SK-N-SH (cell line): ENCODE measurements around the gene PECR. TPM values are rescaled to one million over a fixed set of nuclear protein-coding genes. Genes with fewer than 3 reads are reported as not detected.

Experiments
- CTCF ChIA-PET: fragments of 300-600, 350-600 bp; formaldehyde crosslinking; extraction: SDS; loops from one replicate; lab custom pipeline; 2021; lab: Yijun Ruan, JAX
- POLR2A ChIA-PET: fragments of 350-600 bp; sonication (Branson Sonifier 250); formaldehyde crosslinking; extraction: SDS; loops from one replicate; lab custom pipeline; 2020; ENCODE audit warnings: antibody characterized with exemption, inconsistent platforms; lab: Yijun Ruan, JAX
- DNase-seq: peaks from one replicate; pipeline ENCODE4 v3.0.0; 2012
- H2AFZ ChIP-seq: fragments of 200-600 bp; sonication (generic); 2 replicates; pipeline ENCODE4 v1.8.1; 2016; ENCODE audit warnings: antibody characterized with exemption, mild to moderate bottlenecking, low read depth
- H3F3A ChIP-seq: fragments of 200-600 bp; sonication (generic); replicated peaks from 2 replicates; pipeline ENCODE3; 2016; ENCODE audit warnings: antibody characterized with exemption, mild to moderate bottlenecking; ENCODE audit not compliant: insufficient read depth
- H3K27ac ChIP-seq, 2 experiments: fragments of 200-500 bp in 1 of 2; fragments of 200-600 bp in 1 of 2; sonication (Bioruptor generic) in 1 of 2; sonication (generic), shearing (Covaris generic) in 1 of 2; 2 replicates each; pipeline versions ENCODE4 v1.5.1 to v1.6.1; 2014 to 2016; ENCODE audit warnings: low read depth in 2 of 2, inconsistent platforms in 1 of 2, low read length in 1 of 2, mild to moderate bottlenecking in 1 of 2, mixed read lengths in 1 of 2
- H3K27me3 ChIP-seq: fragments of 200-600 bp; sonication (generic), shearing (Covaris generic); 2 replicates; pipeline ENCODE4 v1.6.1; 2016; ENCODE audit warnings: mixed run types; ENCODE audit not compliant: insufficient read depth
- H3K36me3 ChIP-seq, 2 experiments: fragments of 200-500 bp in 1 of 2; fragments of 200-600 bp in 1 of 2; sonication (Bioruptor generic) in 1 of 2; sonication (generic) in 1 of 2; replicated peaks in 1 of 2; 2 replicates each; pipeline versions ENCODE3 to v1.5.1; 2014 to 2016; ENCODE audit warnings: low read length in 1 of 2, mild to moderate bottlenecking in 1 of 2; ENCODE audit not compliant: insufficient read depth in 2 of 2, control insufficient read depth in 1 of 2
- H3K4me1 ChIP-seq, 2 experiments: fragments of 200-500 bp in 1 of 2; fragments of 200-600 bp in 1 of 2; sonication (Bioruptor generic) in 1 of 2; sonication (generic), shearing (Covaris generic) in 1 of 2; 2 replicates each; pipeline versions ENCODE4 v1.5.1 to v1.6.1; 2014 to 2016; ENCODE audit warnings: low read depth in 1 of 2, low read length in 1 of 2, mixed run types in 1 of 2; ENCODE audit not compliant: insufficient read depth in 2 of 2, control insufficient read depth in 1 of 2
- H3K4me2 ChIP-seq: fragments of 200-600 bp; sonication (generic), shearing (Covaris generic); 2 replicates; pipeline ENCODE4 v1.6.1; 2017; ENCODE audit warnings: mixed run types
- H3K4me3 ChIP-seq, 2 experiments: fragments of 200-500 bp in 1 of 2; fragments of 200-600 bp in 1 of 2; sonication (Bioruptor generic) in 1 of 2; sonication (generic), shearing (Covaris generic) in 1 of 2; 2 replicates each; pipeline versions ENCODE4 v1.5.1 to v1.8.1; 2014 to 2016; ENCODE audit warnings: low read depth in 2 of 2, inconsistent platforms in 1 of 2, low read length in 1 of 2, mild to moderate bottlenecking in 1 of 2, mixed read lengths in 1 of 2, moderate library complexity in 1 of 2
- H3K79me2 ChIP-seq: fragments of 200-600 bp; sonication (generic); 2 replicates; pipeline ENCODE4 v1.8.1; 2017; ENCODE audit warnings: mild to moderate bottlenecking; ENCODE audit not compliant: insufficient read depth
- H3K9ac ChIP-seq: fragments of 200-600 bp; sonication (generic); 2 replicates; pipeline ENCODE4 v1.6.1; 2017; ENCODE audit warnings: mixed run types
- H3K9me2 ChIP-seq: fragments of 200-600 bp; sonication (generic); 2 replicates; pipeline ENCODE4 v1.6.1; 2017; ENCODE audit warnings: mixed run types
- H3K9me3 ChIP-seq: fragments of 200-600 bp; sonication (generic); 2 replicates; pipeline ENCODE4 v1.6.1; 2017; ENCODE audit warnings: mixed run types, mild to moderate bottlenecking, moderate library complexity
- H4K20me1 ChIP-seq: fragments of 200-600 bp; sonication (generic); 2 replicates; pipeline ENCODE4 v1.6.1; 2017; ENCODE audit warnings: mild to moderate bottlenecking, mixed run types; ENCODE audit not compliant: insufficient read depth
- CHD2 ChIP-seq: fragments of 150-350 bp; IDR thresholded peaks from 2 replicates; pipeline ENCODE4 v1.6.1; 2018; ENCODE audit warnings: low read length; ENCODE audit not compliant: partially characterized antibody
- ELF1 ChIP-seq: IDR thresholded peaks from 2 replicates; pipeline ENCODE4 v1.4.0; 2012
- EZH2phosphoT487 ChIP-seq: fragments of 200-600 bp; sonication (generic); IDR thresholded peaks from 2 replicates; pipeline ENCODE4 v1.6.1; 2017; ENCODE audit warnings: low read depth, mixed run types, mild to moderate bottlenecking, antibody characterized with exemption, moderate library complexity, borderline replicate concordance
- FOXJ3 ChIP-seq: sonication (generic); formaldehyde crosslinking; IDR thresholded peaks from 2 replicates; pipeline ENCODE4 v1.5.1; 2020; ENCODE audit warnings: mild to moderate bottlenecking, missing genetic modification reagents
- FOXM1 ChIP-seq: IDR thresholded peaks from 2 replicates; pipeline ENCODE4 v1.4.0; 2012; ENCODE audit warnings: low read depth, mild to moderate bottlenecking
- GABPA ChIP-seq: IDR thresholded peaks from 2 replicates; pipeline ENCODE4 v1.4.0; 2012; ENCODE audit warnings: low read depth, mild to moderate bottlenecking
- GATA2 ChIP-seq: sonication (generic); formaldehyde crosslinking; IDR thresholded peaks from 2 replicates; pipeline ENCODE4 v1.5.0; 2020; ENCODE audit warnings: mild to moderate bottlenecking, missing genetic modification reagents
- NRF1 ChIP-seq: IDR thresholded peaks from 2 replicates; pipeline ENCODE4 v1.6.1; 2012; ENCODE audit warnings: low read depth, mild to moderate bottlenecking, low read length
- POLR2AphosphoS5 ChIP-seq: IDR thresholded peaks from 2 replicates; pipeline ENCODE4 v1.6.1; 2012; ENCODE audit warnings: low read depth, low read length
- RXRA ChIP-seq: IDR thresholded peaks from 2 replicates; pipeline ENCODE4 v1.4.0; 2012; ENCODE audit warnings: low read depth, mild to moderate bottlenecking, borderline replicate concordance
- SIN3A ChIP-seq: IDR thresholded peaks from 2 replicates; pipeline ENCODE4 v1.6.1; 2012; ENCODE audit warnings: low read depth, mild to moderate bottlenecking, low read length, moderate library complexity, borderline replicate concordance
- TAF1 ChIP-seq: IDR thresholded peaks from 2 replicates; pipeline ENCODE4 v1.6.1; 2012; ENCODE audit warnings: low read depth, mild to moderate bottlenecking, low read length, moderate library complexity, borderline replicate concordance
- TEAD4 ChIP-seq: IDR thresholded peaks from 2 replicates; pipeline ENCODE4 v1.4.0; 2012; ENCODE audit warnings: mild to moderate bottlenecking, borderline replicate concordance; ENCODE audit not compliant: insufficient read depth
- WGBS: methylation state at CpG from one replicate; pipeline ENCODE4 v1.1.6; 2017; ENCODE audit warnings: low lambda C conversion rate; 5-methylcytosine and 5-hydroxymethylcytosine counted together
- polyA plus RNA-seq, 3 experiments: library from polyadenylated mRNA; depleted of rRNA; stranded (reverse); fragments of >200 nt; gene quantifications; 2 replicates each; pipeline ENCODE4 v1.2.3, GENCODE V29; 2012
- TF ChIP-seq, protein P1 (sequence below): fragments of 200-600 bp; sonication (generic); IDR thresholded peaks from 2 replicates; pipeline ENCODE4 v1.6.1; 2017; ENCODE audit warnings: antibody characterized with exemption, mild to moderate bottlenecking, moderate library complexity
- TF ChIP-seq, protein P2 (sequence below): fragments of 150-350 bp; IDR thresholded peaks from 2 replicates; pipeline ENCODE4 v1.6.1; 2016; ENCODE audit warnings: mild to moderate bottlenecking, low read depth, low read length
- TF ChIP-seq, protein P3 (sequence below): IDR thresholded peaks from 2 replicates; pipeline ENCODE4 v1.6.1; 2012; ENCODE audit warnings: mild to moderate bottlenecking, low read depth, low read length, moderate library complexity
- TF ChIP-seq, protein P4 (sequence below): fragments of 150-350 bp; IDR thresholded peaks from 2 replicates; pipeline ENCODE4 v1.6.1; 2017; ENCODE audit warnings: antibody characterized with exemption, low read length, low read depth, borderline replicate concordance
- TF ChIP-seq, protein P5 (sequence below): IDR thresholded peaks from 2 replicates; pipeline ENCODE4 v1.4.0; 2012; ENCODE audit warnings: low read depth

PECR gene
- polyA plus RNA-seq, 1 of the 3 experiments (the other 2 are of a cell fraction) = 18.6 TPM

DNA sequence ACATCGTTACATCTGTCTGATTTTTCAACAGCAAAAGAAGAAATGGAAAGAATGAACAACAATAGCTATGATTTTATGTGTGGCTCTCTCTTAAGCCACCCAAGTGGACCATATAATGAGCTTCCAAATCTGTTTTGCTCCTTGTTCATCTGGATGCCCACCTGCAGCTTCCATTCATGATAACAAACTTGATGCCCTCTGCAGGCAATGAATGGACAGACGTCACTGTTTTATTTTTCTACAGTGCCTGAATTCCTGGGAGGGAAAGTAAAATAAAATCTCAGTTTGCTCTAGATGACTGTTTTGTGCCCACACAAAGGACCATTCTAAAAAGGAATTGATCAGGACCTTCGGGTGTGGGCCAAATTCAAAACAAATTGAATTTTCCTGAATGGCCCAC lies 73.2 kb downstream of the PECR start:
- no peak overlapping the region for H3K9ac ChIP-seq

More for the DNA sequence above, 73.2 kb downstream of the PECR start:
- CTCF ChIA-PET = interaction anchor here (1.1 kb wide), 1 partner anchor 23 kb away, joined by 3 read pairs; no protein-coding TSS in a partner anchor
- H3K36me3 ChIP-seq = no peaks in the 10 kb centered on the region
- TF ChIP-seq, protein P1, sequence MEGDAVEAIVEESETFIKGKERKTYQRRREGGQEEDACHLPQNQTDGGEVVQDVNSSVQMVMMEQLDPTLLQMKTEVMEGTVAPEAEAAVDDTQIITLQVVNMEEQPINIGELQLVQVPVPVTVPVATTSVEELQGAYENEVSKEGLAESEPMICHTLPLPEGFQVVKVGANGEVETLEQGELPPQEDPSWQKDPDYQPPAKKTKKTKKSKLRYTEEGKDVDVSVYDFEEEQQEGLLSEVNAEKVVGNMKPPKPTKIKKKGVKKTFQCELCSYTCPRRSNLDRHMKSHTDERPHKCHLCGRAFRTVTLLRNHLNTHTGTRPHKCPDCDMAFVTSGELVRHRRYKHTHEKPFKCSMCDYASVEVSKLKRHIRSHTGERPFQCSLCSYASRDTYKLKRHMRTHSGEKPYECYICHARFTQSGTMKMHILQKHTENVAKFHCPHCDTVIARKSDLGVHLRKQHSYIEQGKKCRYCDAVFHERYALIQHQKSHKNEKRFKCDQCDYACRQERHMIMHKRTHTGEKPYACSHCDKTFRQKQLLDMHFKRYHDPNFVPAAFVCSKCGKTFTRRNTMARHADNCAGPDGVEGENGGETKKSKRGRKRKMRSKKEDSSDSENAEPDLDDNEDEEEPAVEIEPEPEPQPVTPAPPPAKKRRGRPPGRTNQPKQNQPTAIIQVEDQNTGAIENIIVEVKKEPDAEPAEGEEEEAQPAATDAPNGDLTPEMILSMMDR = no peak
- TF ChIP-seq, protein P2, sequence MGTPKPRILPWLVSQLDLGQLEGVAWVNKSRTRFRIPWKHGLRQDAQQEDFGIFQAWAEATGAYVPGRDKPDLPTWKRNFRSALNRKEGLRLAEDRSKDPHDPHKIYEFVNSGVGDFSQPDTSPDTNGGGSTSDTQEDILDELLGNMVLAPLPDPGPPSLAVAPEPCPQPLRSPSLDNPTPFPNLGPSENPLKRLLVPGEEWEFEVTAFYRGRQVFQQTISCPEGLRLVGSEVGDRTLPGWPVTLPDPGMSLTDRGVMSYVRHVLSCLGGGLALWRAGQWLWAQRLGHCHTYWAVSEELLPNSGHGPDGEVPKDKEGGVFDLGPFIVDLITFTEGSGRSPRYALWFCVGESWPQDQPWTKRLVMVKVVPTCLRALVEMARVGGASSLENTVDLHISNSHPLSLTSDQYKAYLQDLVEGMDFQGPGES = no peak
- TF ChIP-seq ELF1 (no peak), NRF1 (no peak), CHD2 (no peak), TEAD4 (no peak), POLR2AphosphoS5 (no peak), FOXJ3 (CRISPR knock-in tag) (no peak), RXRA (no peak), GABPA (no peak), GATA2 (no peak), EZH2phosphoT487 (no peak), TAF1 (no peak), FOXM1 (no peak), SIN3A (no peak)
- TF ChIP-seq, protein P3, sequence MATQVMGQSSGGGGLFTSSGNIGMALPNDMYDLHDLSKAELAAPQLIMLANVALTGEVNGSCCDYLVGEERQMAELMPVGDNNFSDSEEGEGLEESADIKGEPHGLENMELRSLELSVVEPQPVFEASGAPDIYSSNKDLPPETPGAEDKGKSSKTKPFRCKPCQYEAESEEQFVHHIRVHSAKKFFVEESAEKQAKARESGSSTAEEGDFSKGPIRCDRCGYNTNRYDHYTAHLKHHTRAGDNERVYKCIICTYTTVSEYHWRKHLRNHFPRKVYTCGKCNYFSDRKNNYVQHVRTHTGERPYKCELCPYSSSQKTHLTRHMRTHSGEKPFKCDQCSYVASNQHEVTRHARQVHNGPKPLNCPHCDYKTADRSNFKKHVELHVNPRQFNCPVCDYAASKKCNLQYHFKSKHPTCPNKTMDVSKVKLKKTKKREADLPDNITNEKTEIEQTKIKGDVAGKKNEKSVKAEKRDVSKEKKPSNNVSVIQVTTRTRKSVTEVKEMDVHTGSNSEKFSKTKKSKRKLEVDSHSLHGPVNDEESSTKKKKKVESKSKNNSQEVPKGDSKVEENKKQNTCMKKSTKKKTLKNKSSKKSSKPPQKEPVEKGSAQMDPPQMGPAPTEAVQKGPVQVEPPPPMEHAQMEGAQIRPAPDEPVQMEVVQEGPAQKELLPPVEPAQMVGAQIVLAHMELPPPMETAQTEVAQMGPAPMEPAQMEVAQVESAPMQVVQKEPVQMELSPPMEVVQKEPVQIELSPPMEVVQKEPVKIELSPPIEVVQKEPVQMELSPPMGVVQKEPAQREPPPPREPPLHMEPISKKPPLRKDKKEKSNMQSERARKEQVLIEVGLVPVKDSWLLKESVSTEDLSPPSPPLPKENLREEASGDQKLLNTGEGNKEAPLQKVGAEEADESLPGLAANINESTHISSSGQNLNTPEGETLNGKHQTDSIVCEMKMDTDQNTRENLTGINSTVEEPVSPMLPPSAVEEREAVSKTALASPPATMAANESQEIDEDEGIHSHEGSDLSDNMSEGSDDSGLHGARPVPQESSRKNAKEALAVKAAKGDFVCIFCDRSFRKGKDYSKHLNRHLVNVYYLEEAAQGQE = no peak
- TF ChIP-seq, protein P4, sequence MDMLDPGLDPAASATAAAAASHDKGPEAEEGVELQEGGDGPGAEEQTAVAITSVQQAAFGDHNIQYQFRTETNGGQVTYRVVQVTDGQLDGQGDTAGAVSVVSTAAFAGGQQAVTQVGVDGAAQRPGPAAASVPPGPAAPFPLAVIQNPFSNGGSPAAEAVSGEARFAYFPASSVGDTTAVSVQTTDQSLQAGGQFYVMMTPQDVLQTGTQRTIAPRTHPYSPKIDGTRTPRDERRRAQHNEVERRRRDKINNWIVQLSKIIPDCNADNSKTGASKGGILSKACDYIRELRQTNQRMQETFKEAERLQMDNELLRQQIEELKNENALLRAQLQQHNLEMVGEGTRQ = no peak
- TF ChIP-seq, protein P5, sequence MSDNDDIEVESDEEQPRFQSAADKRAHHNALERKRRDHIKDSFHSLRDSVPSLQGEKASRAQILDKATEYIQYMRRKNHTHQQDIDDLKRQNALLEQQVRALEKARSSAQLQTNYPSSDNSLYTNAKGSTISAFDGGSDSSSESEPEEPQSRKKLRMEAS = no peak
- TF ChIP-seq, all 33 proteins: peak for 0
- H3K4me2 ChIP-seq = no peak overlapping the region
- peaks cover 6 to 8% of the 10 kb centered on the region in 2 experiments; a peak in 3 of 4 replicates for H3K4me1 ChIP-seq
- no peaks in the 10 kb centered on the region for H3K27me3 ChIP-seq
- no peak overlapping the region for H3K27ac ChIP-seq
- POLR2A ChIA-PET = no interaction called here
- H3K4me3 ChIP-seq = no peak overlapping the region
- H3F3A ChIP-seq = peaks cover 13% of the 10 kb centered on the region
- no peaks in the 10 kb centered on the region for H3K9me3 ChIP-seq
- no peak for DNase-seq
- H4K20me1 ChIP-seq = no peaks in the 10 kb centered on the region
- WGBS = 81% methylated on average over 3 of the region's 3 CpGs
- H3K79me2 ChIP-seq = no peaks in the 10 kb centered on the region; the same call in 1 of the 2 replicates
- H2AFZ ChIP-seq = no peak overlapping the region
- H3K9me2 ChIP-seq = no peaks in the 10 kb centered on the region
